ENCODE data around the gene TRIM38.
A peak's percentile ranks its signal among the peaks of the same experiment; 100 is the strongest.
"Not testable (repeated sequence)": the region's sequence is repeated elsewhere in the genome, so short reads cannot be mapped to it uniquely, and the experiment has no call there.

The TRIM38 gene

GRCh38 chr6:26006086-26006939 lies 43.7 kb downstream of the TRIM38 start:
- DNase-seq, result no peak

- not testable (repeated sequence) for DNase-seq
Observed at GRCh38 chr6:26006940-26007305, 44.3 kb downstream of the TRIM38 start.

- DNase-seq, result no peak
Observed at GRCh38 chr6:26008470-26008869, 45.9 kb downstream of the TRIM38 start.

GRCh38 chr6:26009817-26010216 lies 47.2 kb downstream of the TRIM38 start:
- no peak for DNase-seq

GRCh38 chr6:26012061-26012460 lies 49.5 kb downstream of the TRIM38 start:
- DNase-seq, result no peak

- not testable (repeated sequence) for DNase-seq
Observed at GRCh38 chr6:26014386-26014785, 51.8 kb downstream of the TRIM38 start.

- DNase-seq, result no peak
Observed at GRCh38 chr6:26016245-26016962, 53.8 kb downstream of the TRIM38 start.

GRCh38 chr6:26016963-26017631 lies 54.5 kb downstream of the TRIM38 start:
- no peak for DNase-seq

GRCh38 chr6:26017632-26017966 lies 55.0 kb downstream of the TRIM38 start:
- peak; percentile 66 to 83 for DNase-seq

GRCh38 chr6:26019261-26019830 lies 56.7 kb downstream of the TRIM38 start:
- no peak for DNase-seq

GRCh38 chr6:26019967-26020328 lies 57.3 kb downstream of the TRIM38 start:
- no peak for DNase-seq

- peak; percentile 88 to 94 for DNase-seq
Observed at GRCh38 chr6:26020329-26021000, 57.9 kb downstream of the TRIM38 start.

GRCh38 chr6:26021001-26021349 lies 58.4 kb downstream of the TRIM38 start:
- peak in 1 of 2 donors; percentile 69 for DNase-seq

- DNase-seq, result peak; percentile 94 to 95
Observed at GRCh38 chr6:26021350-26022131, 58.9 kb downstream of the TRIM38 start.

- peak; percentile 84 to 86 for DNase-seq
Observed at GRCh38 chr6:26022132-26022472, 59.5 kb downstream of the TRIM38 start.

- no peak for DNase-seq
Observed at GRCh38 chr6:26022737-26023136, 60.1 kb downstream of the TRIM38 start.

- DNase-seq, result no peak
Observed at GRCh38 chr6:26024651-26025046, 62.0 kb downstream of the TRIM38 start.

GRCh38 chr6:26025047-26025893 lies 62.7 kb downstream of the TRIM38 start:
- DNase-seq, result no peak

GRCh38 chr6:26025894-26026832 lies 63.6 kb downstream of the TRIM38 start:
- DNase-seq, result peak; percentile 87 to 88
